GM10248 (cell line): ENCODE measurements around the gene NHLH1.

ENCODE experiments used
- CTCF ChIA-PET: fragments of 300-600 bp; sonication (Branson Sonifier 250); formaldehyde crosslinking; extraction: SDS; loops from one replicate; lab custom pipeline; 2021; ENCODE audit warnings: antibody characterized with exemption; lab: Yijun Ruan, JAX
- POLR2A ChIA-PET: fragments of 350-650 bp; sonication (Branson Sonifier 250); formaldehyde crosslinking; extraction: SDS; loops from one replicate; lab custom pipeline; 2020; ENCODE audit warnings: antibody characterized with exemption; lab: Yijun Ruan, JAX
- DNase-seq: peaks from one replicate; pipeline ENCODE4 v3.0.0; 2012; ENCODE audit errors: extremely low spot score
- TF ChIP-seq, protein P1 (sequence below): IDR thresholded peaks from 2 replicates; pipeline ENCODE4 v1.5.1; 2012; ENCODE audit warnings: mild to moderate bottlenecking, low read depth; ENCODE audit errors: extremely low read depth, missing control alignments, control extremely low read depth

Gene NHLH1

DNA sequence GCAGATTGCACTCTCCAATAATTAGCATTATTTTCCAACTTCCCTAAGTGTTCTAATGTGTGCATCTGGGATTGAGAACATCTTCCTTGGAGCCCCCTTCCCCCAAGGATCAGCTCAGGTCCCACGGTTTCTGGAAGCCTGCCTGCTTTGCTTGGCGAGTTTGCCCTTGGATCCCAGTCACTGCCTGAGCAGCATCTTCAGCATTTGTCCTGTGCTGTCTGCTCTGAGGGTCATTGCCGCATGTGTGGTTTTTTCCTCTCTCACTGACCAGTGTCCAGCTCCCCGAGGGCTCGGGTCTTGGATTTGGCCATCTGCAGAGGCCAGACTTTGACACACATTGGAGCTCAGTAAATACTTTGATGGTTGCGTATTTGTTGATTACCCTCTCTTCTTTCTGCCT is 51.6 kb downstream of the NHLH1 start:
- TF ChIP-seq, protein P1, sequence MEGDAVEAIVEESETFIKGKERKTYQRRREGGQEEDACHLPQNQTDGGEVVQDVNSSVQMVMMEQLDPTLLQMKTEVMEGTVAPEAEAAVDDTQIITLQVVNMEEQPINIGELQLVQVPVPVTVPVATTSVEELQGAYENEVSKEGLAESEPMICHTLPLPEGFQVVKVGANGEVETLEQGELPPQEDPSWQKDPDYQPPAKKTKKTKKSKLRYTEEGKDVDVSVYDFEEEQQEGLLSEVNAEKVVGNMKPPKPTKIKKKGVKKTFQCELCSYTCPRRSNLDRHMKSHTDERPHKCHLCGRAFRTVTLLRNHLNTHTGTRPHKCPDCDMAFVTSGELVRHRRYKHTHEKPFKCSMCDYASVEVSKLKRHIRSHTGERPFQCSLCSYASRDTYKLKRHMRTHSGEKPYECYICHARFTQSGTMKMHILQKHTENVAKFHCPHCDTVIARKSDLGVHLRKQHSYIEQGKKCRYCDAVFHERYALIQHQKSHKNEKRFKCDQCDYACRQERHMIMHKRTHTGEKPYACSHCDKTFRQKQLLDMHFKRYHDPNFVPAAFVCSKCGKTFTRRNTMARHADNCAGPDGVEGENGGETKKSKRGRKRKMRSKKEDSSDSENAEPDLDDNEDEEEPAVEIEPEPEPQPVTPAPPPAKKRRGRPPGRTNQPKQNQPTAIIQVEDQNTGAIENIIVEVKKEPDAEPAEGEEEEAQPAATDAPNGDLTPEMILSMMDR: no peak
- ChIA-PET POLR2A (no interaction called here), CTCF (interaction anchor here (3.0 kb wide), 1 partner anchor 188 kb away, joined by 12 read pairs; no protein-coding TSS in a partner anchor)
- no peak for DNase-seq

DNA sequence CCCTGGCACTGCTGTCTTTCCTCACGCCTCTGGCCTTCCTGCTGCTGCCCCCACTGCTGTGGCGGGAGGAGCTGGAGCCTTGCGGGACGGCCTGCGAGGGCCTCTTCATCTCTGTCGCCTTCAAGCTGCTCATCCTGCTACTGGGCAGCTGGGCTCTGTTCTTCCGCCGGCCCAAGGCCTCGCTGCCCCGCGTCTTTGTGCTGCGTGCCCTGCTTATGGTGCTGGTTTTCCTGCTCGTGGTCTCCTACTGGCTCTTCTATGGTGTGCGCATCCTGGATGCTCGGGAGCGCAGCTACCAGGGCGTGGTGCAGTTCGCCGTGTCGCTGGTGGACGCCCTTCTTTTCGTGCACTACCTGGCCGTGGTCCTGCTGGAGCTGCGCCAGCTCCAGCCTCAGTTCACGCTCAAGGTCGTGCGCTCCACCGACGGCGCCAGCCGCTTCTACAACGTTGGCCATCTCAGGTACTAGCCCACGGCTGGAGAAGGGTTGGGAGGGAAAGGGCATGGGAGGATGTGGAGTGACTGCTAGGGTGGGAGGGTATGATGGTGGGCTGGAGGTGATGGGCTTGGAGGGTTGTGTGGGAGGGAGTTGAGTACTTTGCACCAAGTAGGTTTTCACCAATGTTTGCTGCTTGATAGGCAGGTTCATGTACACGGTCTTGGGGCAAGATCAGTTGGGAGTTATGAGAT is 52.4 kb downstream of the NHLH1 start:
- POLR2A ChIA-PET: no interaction called here
- TF ChIP-seq, protein P1: no peak
- no peak for DNase-seq
- CTCF ChIA-PET: interaction anchor here (1.3 to 2.7 kb wide), 2 partner anchors 10 to 535 kb away, joined by 3 to 11 read pairs; no protein-coding TSS in a partner anchor

DNA sequence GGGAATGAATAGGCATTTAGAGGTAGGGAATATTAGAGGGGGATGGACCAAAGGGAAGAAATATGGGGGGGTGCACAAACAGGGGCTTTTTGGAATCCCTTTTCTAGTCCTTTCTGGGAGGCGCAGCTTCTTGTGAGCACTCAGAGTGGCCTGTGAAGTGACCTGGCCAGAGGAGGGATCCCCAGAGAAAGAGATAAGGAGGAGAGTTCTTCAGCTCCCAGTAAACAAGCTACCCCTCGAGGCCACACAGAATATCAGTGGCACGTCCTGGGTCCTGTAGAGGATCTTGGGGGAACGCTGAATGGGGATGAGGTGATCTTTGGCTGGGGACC is 52.9 kb downstream of the NHLH1 start:
- DNase-seq: no peak
- POLR2A ChIA-PET: no interaction called here
- TF ChIP-seq, protein P1: no peak
- CTCF ChIA-PET: interaction anchor here (1.3 to 2.7 kb wide), 2 partner anchors 9 to 534 kb away, joined by 3 to 11 read pairs; no protein-coding TSS in a partner anchor

DNA sequence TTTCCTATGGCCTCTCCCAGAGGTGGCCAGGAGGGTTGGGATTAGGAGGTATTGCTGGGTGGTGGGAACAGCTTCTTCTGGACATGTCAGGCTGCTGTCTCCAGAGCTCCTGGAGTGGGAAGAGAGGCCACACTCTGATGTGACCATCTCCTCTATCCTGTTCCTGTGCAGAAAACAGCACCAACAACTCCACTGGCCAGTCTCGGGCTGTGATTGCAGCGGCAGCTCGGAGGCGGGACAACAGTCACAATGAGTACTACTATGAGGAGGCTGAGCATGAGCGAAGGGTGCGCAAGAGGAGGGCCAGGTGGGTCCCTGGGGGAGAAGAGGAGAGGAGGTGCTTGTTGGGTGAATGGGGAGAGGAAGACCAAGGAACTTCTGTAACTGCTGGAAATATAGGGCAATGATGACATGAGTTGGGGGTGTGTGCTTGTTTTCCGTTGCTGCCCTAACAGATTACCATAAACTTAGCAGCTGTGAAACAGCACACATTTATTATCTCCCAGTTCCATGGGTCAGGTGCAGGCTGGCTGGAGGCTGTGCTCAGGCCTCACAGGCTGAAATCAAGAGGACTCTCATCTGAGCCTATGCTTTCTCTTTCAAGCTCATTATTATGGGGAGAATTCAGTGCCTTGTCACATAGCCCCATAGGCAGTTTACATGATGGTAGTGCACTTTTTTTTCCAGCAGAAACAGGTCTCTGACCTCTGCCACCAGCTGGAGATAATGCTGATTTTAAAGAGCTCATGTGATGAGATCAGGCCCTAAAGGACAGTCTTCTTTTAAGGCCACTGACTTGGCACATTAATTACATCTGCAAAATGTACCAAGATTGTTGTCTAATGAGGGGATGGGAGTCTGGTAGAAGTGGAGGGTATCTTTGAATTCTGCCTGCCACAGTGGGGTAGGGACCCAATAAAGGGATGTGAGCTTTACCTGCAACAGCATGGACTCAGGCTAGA is 54.3 kb downstream of the NHLH1 start:
- ChIA-PET POLR2A (no interaction called here), CTCF (interaction anchor here (1.1 to 2.7 kb wide), 4 partner anchors 8 to 45 kb away, joined by 3 to 11 read pairs (median 4); no protein-coding TSS in a partner anchor)
- no peak for DNase-seq
- TF ChIP-seq, protein P1: no peak

DNA sequence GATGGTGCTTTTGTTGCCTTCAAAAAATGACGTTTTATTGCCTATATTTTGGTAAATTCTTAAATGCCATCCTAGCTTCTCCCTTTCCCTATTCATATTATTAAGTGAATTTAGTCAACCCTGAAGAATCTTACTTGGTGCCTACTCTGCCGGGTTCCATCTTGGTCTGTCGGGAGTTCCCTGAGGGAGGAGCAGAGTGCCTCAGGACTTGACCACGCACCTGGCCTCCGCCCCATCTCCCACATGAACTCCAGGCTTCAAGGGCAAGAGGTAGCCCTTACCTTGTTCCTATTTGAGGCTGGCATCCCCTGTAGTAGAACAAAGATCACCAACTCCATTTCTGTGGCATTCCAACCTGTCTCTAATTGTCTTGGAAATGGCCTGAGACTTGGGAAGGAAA is 55.0 kb downstream of the NHLH1 start:
- CTCF ChIA-PET: interaction anchor here (1.1 to 1.5 kb wide), 2 partner anchors 17 to 45 kb away, joined by 3 to 4 read pairs; no protein-coding TSS in a partner anchor
- TF ChIP-seq, protein P1: no peak

More for the DNA sequence above, 55.0 kb downstream of the NHLH1 start:
- no peak for DNase-seq
- POLR2A ChIA-PET: no interaction called here
